HCT116 (cell line): ENCODE data around the gene RMDN3. TPM values are rescaled to one million over a fixed set of nuclear protein-coding genes. Genes with fewer than 3 reads are reported as not detected.

Experiments
- ATAC-seq: fragments of 200-7000 bp; cut with Tn5 transposase; 2 replicates; pipeline ENCODE4 v1.9.1; 2020; ENCODE audit warnings: mild to moderate bottlenecking, moderate library complexity
- BruUV-seq: library from RNA; stranded (reverse); fragments of 400-500 nt; replicated peaks from 2 replicates; lab custom pipeline; 2021; lab: Mats Ljungman, UMichigan
- CTCF ChIA-PET: fragments of 300-600 bp; sonication (Branson Sonifier 250); formaldehyde crosslinking; loops from one replicate; lab custom pipeline; 2021; ENCODE audit warnings: antibody characterized with exemption; lab: Charles Lee
- POLR2A ChIA-PET: fragments of 300-600, 350-600 bp; sonication (Branson Sonifier 250); formaldehyde crosslinking; loops from one replicate; lab custom pipeline; 2021; ENCODE audit warnings: antibody characterized with exemption; lab: Charles Lee
- RAD21 ChIA-PET, 2 experiments: fragments of 300-600 bp; sonication (Branson Sonifier 250); formaldehyde crosslinking; loops; one replicate each; lab custom pipeline; 2023; ENCODE audit warnings: low total read pairs in 2 of 2; ENCODE audit not compliant: uncharacterized antibody in 2 of 2, unreplicated experiment in 2 of 2, low non-redundant PET in 1 of 2; lab: Charles Lee
- DNase-seq: peaks from one replicate; pipeline ENCODE4 v3.0.0-alpha.2; 2010; ENCODE audit warnings: low read depth, low spot score
- H2AFZ ChIP-seq: fragments of 200-600 bp; shearing (Covaris generic), sonication (generic); 2 replicates; pipeline ENCODE4 v1.6.1; 2017; ENCODE audit warnings: low read depth, mixed run types, mixed read lengths, antibody characterized with exemption, low read length; ENCODE audit not compliant: poor library complexity, severe bottlenecking
- H3K27ac ChIP-seq: 2 replicates; pipeline ENCODE4 v1.5.1; 2012; ENCODE audit warnings: low read depth, low read length
- H3K27me3 ChIP-seq: fragments of 200-600 bp; sonication (generic); 2 replicates; pipeline ENCODE4 v1.6.1; 2016; ENCODE audit warnings: mixed run types, low read length, mixed read lengths; ENCODE audit not compliant: insufficient read depth
- H3K36me3 ChIP-seq, 2 experiments: fragments of 200-500 bp in 1 of 2; fragments of 200-600 bp in 1 of 2; sonication (Bioruptor generic) in 1 of 2; sonication (generic) in 1 of 2; 2 replicates each; pipeline versions ENCODE4 v1.5.1 to v1.6.1; 2014 to 2016; ENCODE audit warnings: low read length in 2 of 2, inconsistent platforms in 1 of 2, mixed read lengths in 1 of 2, mixed run types in 1 of 2; ENCODE audit not compliant: insufficient read depth in 2 of 2, control insufficient read depth in 1 of 2
- H3K4me1 ChIP-seq, 2 experiments: fragments of 200-600 bp in 1 of 2; sonication (generic) in 1 of 2; 2 replicates each; pipeline versions ENCODE4 v1.5.1 to v1.6.1; 2012 to 2017; ENCODE audit warnings: low read length in 2 of 2, inconsistent platforms in 1 of 2, mild to moderate bottlenecking in 1 of 2, mixed read lengths in 1 of 2, mixed run types in 1 of 2, moderate library complexity in 1 of 2; ENCODE audit not compliant: insufficient read depth in 2 of 2, control insufficient read depth in 1 of 2
- H3K4me2 ChIP-seq: fragments of 200-600 bp; sonication (generic); 2 replicates; pipeline ENCODE4 v1.6.1; 2017; ENCODE audit warnings: mixed run types, low read length, mixed read lengths
- H3K4me3 ChIP-seq, 2 experiments: fragments of 200-600 bp in 1 of 2; sonication (generic) in 1 of 2; replicated peaks in 1 of 2; 2 replicates each; pipeline ENCODE4 v1.5.1; 2011 to 2016; ENCODE audit warnings: low read length in 2 of 2, control low read depth in 1 of 2, low read depth in 1 of 2, mild to moderate bottlenecking in 1 of 2, mixed read lengths in 1 of 2, mixed run types in 1 of 2
- H3K79me2 ChIP-seq: fragments of 200-600 bp; sonication (generic); 2 replicates; pipeline ENCODE4 v1.6.1; 2017; ENCODE audit warnings: mild to moderate bottlenecking, mixed run types, low read length, moderate library complexity, mixed read lengths; ENCODE audit not compliant: insufficient read depth
- H3K9ac ChIP-seq: fragments of 200-600 bp; sonication (generic); 2 replicates; pipeline ENCODE4 v1.6.1; 2016; ENCODE audit warnings: low read length, mixed read lengths
- H3K9me2 ChIP-seq: fragments of 200-600 bp; sonication (generic), shearing (Covaris generic); 2 replicates; pipeline ENCODE4 v1.6.1; 2017; ENCODE audit warnings: mixed run types, mild to moderate bottlenecking, moderate library complexity; ENCODE audit not compliant: insufficient read depth
- H3K9me3 ChIP-seq, 2 experiments: fragments of 200-500 bp in 1 of 2; fragments of 200-600 bp in 1 of 2; sonication (Bioruptor generic) in 1 of 2; sonication (generic) in 1 of 2; 2 replicates each; pipeline ENCODE4 v1.6.1; 2014 to 2017; ENCODE audit warnings: low read length in 2 of 2, mixed read lengths in 2 of 2, inconsistent platforms in 1 of 2, low read depth in 1 of 2, mild to moderate bottlenecking in 1 of 2, mixed run types in 1 of 2, moderate library complexity in 1 of 2; ENCODE audit not compliant: control insufficient read depth in 1 of 2, insufficient read depth in 1 of 2
- H4K20me1 ChIP-seq: fragments of 200-600 bp; sonication (generic), shearing (Covaris generic); 2 replicates; pipeline ENCODE4 v1.6.1; 2017; ENCODE audit warnings: mixed run types, mild to moderate bottlenecking, moderate library complexity; ENCODE audit not compliant: insufficient read depth
- CEBPB ChIP-seq: IDR thresholded peaks from 2 replicates; pipeline ENCODE4 v1.6.1; 2012; ENCODE audit warnings: low read depth
- ELF1 ChIP-seq: IDR thresholded peaks from 2 replicates; pipeline ENCODE4 v1.6.1; 2012; ENCODE audit warnings: low read depth, borderline replicate concordance
- EZH2 ChIP-seq: fragments of 200-600 bp; sonication (generic); IDR thresholded peaks from 2 replicates; pipeline ENCODE4 v1.6.1; 2017; ENCODE audit warnings: antibody characterized with exemption, mixed run types
- FOSL1 ChIP-seq: IDR thresholded peaks from 2 replicates; pipeline ENCODE4 v1.6.1; 2012; ENCODE audit warnings: low read depth
- SP1 ChIP-seq: IDR thresholded peaks from 2 replicates; pipeline ENCODE4 v1.6.1; 2012; ENCODE audit warnings: low read depth
- SRF ChIP-seq: IDR thresholded peaks from 2 replicates; pipeline ENCODE4 v1.6.1; 2012; ENCODE audit warnings: low read depth
- intact Hi-C: fragments of 100-400 bp; cut with micrococcal nuclease; formaldehyde crosslinking; loops from 2 replicates; pipeline ENCODE4 v1.10.0; 2022
- total RNA-seq: library from RNA; stranded (reverse); gene quantifications from one replicate; pipeline ENCODE4 v1.2.1, GENCODE V29; 2021; ENCODE audit not compliant: unreplicated experiment
- TF ChIP-seq, protein P1 (sequence below), 3 experiments: fragments of 200-600 bp in 1 of 3; sonication (generic) in 1 of 3; IDR thresholded peaks in 2 of 3; conservative IDR thresholded peaks in 1 of 3; 2 replicates each; pipeline ENCODE4 v1.5.1; 2012 to 2017; ENCODE audit warnings: low read depth in 2 of 3, low read length in 2 of 3, antibody characterized with exemption in 1 of 3, borderline replicate concordance in 1 of 3, control low read depth in 1 of 3, mild to moderate bottlenecking in 1 of 3, mixed read lengths in 1 of 3, mixed run types in 1 of 3, moderate library complexity in 1 of 3; ENCODE audit not compliant: insufficient read depth in 1 of 3
- TF ChIP-seq, protein P2 (sequence below): IDR thresholded peaks from 2 replicates; pipeline ENCODE4 v1.6.1; 2011; ENCODE audit warnings: mild to moderate bottlenecking, low read length, moderate library complexity; ENCODE audit not compliant: insufficient replicate concordance; ENCODE audit errors: extremely low read depth
- TF ChIP-seq, protein P3 (sequence below): IDR thresholded peaks from 2 replicates; pipeline ENCODE4 v1.6.1; 2012; ENCODE audit warnings: low read depth

The RMDN3 gene
- total RNA-seq, 1 experiment from 2014 or later: 21.5 TPM

DNA sequence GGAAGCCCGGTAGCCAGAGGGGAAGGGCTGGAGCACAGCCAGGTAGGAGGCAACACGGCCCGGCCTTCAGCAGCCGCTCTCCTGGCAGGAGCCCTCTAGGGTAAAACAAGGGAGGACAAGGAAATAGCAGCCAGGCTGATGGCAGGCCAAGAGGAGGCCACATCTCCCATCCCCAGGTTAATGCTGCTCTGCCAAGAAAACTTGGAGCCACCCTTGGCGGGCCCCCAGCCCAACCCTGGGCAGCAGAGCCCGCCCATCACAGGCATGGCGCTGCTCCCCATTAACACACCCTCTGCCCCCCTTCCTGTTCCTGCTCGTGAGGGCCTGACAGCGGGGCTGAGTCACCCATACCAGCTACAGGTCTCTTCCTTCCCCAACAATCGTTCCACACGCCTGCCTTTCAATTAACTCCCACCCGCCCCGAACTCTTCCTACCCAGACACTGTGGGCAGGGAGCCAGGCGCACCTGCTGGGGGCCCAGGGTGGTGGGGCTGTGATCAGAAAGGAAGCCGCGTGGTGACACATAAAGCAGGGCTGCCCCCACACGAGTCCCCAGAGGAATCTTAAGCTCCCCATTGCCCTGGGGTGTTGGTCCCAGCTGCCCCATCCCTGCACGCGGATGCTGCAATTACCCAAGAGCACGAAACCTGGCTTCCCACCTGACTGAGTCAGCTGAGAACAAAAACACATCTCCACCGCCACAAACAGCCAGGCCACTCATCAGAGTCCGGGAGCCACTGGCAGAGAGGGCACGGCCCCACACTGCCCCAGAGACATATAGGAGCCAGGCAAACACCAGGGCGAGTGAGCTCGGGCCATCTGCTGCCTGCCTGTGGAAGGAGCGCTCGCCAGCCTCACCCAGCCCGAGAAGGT is 14.5 kb upstream of the RMDN3 start, which contains the start of gene C15orf62 (continued):
- TF ChIP-seq, protein P1, sequence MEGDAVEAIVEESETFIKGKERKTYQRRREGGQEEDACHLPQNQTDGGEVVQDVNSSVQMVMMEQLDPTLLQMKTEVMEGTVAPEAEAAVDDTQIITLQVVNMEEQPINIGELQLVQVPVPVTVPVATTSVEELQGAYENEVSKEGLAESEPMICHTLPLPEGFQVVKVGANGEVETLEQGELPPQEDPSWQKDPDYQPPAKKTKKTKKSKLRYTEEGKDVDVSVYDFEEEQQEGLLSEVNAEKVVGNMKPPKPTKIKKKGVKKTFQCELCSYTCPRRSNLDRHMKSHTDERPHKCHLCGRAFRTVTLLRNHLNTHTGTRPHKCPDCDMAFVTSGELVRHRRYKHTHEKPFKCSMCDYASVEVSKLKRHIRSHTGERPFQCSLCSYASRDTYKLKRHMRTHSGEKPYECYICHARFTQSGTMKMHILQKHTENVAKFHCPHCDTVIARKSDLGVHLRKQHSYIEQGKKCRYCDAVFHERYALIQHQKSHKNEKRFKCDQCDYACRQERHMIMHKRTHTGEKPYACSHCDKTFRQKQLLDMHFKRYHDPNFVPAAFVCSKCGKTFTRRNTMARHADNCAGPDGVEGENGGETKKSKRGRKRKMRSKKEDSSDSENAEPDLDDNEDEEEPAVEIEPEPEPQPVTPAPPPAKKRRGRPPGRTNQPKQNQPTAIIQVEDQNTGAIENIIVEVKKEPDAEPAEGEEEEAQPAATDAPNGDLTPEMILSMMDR (IDR thresholded peaks at IDR 0.05 in 2 of 3, conservative IDR thresholded peaks at IDR 0.05 in 1 of 3; ENCODE audit: borderline replicate concordance in 1 of 3, insufficient read depth in 1 of 3, low read depth in 2 of 3, low read length in 2 of 3): no peak
- peak; percentile 34; the same call in 1 of the 2 replicates for TF ChIP-seq FOSL1
- TF ChIP-seq ELF1: no peak
- 0 out of 2 replicates have a peak, but pooled peaks have one; percentile 6 for TF ChIP-seq SP1
- TF ChIP-seq EZH2: no peak
- no peak for TF ChIP-seq SRF

DNA sequence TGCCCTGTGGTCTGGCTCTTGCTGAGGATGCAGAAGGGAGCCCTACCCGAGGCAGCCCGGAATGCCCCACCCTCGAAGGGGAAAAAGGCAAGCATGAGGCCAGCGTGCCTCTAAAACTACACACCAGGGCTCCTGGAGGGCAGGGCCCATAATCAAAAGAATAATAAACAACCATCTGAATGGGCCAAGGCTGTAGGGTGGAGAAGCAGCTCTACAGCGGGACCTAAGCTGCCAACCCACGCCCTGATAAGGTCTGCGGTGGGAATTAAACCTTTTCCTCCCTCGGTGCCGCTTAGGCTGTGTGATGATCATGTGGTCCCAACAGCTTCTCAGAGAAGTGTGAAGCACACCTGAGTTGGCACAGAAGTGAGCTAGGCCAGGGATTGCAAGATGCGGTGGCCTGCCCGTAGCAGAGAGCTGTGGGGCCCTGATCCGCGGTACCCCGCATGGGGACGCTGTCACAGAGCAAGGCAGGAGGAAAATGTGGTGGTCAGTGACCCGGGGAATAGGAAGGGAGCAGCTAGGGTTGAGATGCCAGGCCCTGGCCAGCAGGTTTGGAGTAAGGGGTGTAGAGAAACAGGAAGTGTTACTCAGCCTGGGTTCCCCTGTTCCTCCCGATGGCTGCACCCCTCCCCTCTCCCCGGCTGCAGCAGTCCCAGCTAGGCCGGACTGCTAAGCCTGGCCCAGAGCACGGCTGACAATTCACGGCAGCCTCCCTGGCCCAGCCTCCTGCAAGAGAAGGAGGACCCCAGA is 13.6 kb upstream of the RMDN3 start:
- TF ChIP-seq, protein P2, sequence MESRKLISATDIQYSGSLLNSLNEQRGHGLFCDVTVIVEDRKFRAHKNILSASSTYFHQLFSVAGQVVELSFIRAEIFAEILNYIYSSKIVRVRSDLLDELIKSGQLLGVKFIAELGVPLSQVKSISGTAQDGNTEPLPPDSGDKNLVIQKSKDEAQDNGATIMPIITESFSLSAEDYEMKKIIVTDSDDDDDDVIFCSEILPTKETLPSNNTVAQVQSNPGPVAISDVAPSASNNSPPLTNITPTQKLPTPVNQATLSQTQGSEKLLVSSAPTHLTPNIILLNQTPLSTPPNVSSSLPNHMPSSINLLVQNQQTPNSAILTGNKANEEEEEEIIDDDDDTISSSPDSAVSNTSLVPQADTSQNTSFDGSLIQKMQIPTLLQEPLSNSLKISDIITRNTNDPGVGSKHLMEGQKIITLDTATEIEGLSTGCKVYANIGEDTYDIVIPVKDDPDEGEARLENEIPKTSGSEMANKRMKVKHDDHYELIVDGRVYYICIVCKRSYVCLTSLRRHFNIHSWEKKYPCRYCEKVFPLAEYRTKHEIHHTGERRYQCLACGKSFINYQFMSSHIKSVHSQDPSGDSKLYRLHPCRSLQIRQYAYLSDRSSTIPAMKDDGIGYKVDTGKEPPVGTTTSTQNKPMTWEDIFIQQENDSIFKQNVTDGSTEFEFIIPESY: no peak
- TF ChIP-seq, protein P3, sequence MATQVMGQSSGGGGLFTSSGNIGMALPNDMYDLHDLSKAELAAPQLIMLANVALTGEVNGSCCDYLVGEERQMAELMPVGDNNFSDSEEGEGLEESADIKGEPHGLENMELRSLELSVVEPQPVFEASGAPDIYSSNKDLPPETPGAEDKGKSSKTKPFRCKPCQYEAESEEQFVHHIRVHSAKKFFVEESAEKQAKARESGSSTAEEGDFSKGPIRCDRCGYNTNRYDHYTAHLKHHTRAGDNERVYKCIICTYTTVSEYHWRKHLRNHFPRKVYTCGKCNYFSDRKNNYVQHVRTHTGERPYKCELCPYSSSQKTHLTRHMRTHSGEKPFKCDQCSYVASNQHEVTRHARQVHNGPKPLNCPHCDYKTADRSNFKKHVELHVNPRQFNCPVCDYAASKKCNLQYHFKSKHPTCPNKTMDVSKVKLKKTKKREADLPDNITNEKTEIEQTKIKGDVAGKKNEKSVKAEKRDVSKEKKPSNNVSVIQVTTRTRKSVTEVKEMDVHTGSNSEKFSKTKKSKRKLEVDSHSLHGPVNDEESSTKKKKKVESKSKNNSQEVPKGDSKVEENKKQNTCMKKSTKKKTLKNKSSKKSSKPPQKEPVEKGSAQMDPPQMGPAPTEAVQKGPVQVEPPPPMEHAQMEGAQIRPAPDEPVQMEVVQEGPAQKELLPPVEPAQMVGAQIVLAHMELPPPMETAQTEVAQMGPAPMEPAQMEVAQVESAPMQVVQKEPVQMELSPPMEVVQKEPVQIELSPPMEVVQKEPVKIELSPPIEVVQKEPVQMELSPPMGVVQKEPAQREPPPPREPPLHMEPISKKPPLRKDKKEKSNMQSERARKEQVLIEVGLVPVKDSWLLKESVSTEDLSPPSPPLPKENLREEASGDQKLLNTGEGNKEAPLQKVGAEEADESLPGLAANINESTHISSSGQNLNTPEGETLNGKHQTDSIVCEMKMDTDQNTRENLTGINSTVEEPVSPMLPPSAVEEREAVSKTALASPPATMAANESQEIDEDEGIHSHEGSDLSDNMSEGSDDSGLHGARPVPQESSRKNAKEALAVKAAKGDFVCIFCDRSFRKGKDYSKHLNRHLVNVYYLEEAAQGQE: no peak
- TF ChIP-seq CEBPB: no peak
- H3K27ac ChIP-seq: peak overlapping the region; percentile 49; the same call in 1 of the 2 replicates
- peak overlapping the region; percentile 52 for H3K4me2 ChIP-seq
- H2AFZ ChIP-seq: no peak overlapping the region
- DNase-seq (no peak), ATAC-seq (no peak)
- no peaks in the 10 kb centered on the region for H4K20me1 ChIP-seq
- H3K4me3 ChIP-seq: no peak overlapping the region
- no peaks in the 10 kb centered on the region for H3K27me3 ChIP-seq
- no peaks in the 10 kb centered on the region for H3K79me2 ChIP-seq
- CTCF ChIA-PET: interaction anchor here (1.2 kb wide), 1 partner anchor 123 kb away, joined by 3 read pairs; no protein-coding TSS in a partner anchor
- H3K4me1 ChIP-seq: peaks cover 20 to 62% of the 10 kb centered on the region in 2 experiments
- RAD21 ChIA-PET: no interaction called here
- POLR2A ChIA-PET: no interaction called here
- intact Hi-C loops: no loop called here
- no TSS peak for BruUV-seq
- no peaks in the 10 kb centered on the region for H3K9me2 ChIP-seq
- no peaks in the 10 kb centered on the region; a peak in 1 of 4 replicates for H3K36me3 ChIP-seq
- no peaks in the 10 kb centered on the region for H3K9me3 ChIP-seq
- H3K9ac ChIP-seq: peak overlapping the region; percentile 35; the same call in 1 of the 2 replicates
